HK-2 (cell line): ENCODE measurements around the gene CDT1.
A peak's percentile ranks its signal among the peaks of the same experiment; 100 is the strongest.
"Not testable (repeated sequence)": the region's sequence is repeated elsewhere in the genome, so short reads cannot be mapped to it uniquely, and the experiment has no call there.

Experiments used
- DNase-seq: peaks from one replicate; pipeline ENCODE4 v3.0.0-alpha.2; 2018; ENCODE audit not compliant: unreplicated experiment

Gene CDT1

GRCh38 chr16:88782454-88783390 is 20.9 kb upstream of the CDT1 start:
- peak; percentile 54 for DNase-seq

DNA sequence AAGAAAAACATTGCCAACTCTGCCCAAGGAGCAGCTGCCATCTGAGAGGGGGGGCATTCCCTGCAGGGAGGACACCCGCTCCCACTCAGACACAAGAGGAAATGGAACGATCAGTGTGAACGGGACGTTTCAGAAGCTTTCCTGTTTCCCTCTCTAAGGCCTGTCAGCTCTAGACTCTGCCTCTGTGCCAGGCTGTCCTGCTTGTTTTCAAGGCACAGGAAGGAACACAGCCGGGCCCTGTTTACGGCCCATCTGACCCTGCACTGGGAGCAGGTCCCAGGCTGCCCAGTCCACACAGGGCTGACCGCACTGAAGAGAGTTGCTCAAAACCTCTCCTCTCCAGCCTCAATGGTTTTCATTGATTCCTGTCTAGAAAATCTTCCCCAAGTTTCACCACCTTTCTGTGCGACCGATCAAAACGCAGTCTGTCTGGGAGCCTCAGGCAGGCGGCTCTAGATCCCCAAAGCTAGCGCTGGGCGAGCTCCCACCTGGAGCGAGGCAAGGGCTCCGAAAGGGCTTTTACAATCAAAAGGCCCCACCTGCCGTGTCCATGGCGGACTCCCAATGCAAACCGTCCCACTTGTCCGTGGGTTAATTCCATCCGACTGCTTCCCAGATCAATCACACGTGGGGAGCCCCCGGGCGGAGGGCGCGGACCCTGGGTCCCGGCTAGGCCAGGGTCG is 20.1 kb upstream of the CDT1 start:
- no peak for DNase-seq

- peak; percentile 71 for DNase-seq
Observed at GRCh38 chr16:88784074-88784855, 19.3 kb upstream of the CDT1 start.

DNA sequence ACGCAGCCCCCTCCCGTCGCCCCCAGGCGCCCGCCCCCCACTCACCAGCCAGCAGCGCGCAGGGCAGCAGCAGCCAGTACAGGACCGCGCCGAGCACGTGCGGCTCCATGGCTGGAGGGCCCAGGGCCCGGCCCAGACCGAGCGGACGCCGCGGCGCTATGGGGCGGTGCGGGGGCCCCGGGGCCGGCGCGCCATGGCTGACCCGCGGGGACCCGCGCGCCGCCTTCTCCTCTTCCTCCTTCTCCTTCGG is 18.8 kb upstream of the CDT1 start:
- no peak for DNase-seq

GRCh38 chr16:88785106-88785924 is 18.3 kb upstream of the CDT1 start, which contains the start of gene PIEZO1:
Gene PIEZO1 (minus strand): TSS chr16:88785220. CDS start chr16:88784964, 256 bp downstream.
- DNase-seq: peak; percentile 71

GRCh38 chr16:88787579-88788314 is 15.8 kb upstream of the CDT1 start:
- no peak for DNase-seq

GRCh38 chr16:88788749-88789148 is 14.8 kb upstream of the CDT1 start:
- DNase-seq: not testable (repeated sequence)

GRCh38 chr16:88789594-88789993 is 14.0 kb upstream of the CDT1 start:
- no peak for DNase-seq

DNA sequence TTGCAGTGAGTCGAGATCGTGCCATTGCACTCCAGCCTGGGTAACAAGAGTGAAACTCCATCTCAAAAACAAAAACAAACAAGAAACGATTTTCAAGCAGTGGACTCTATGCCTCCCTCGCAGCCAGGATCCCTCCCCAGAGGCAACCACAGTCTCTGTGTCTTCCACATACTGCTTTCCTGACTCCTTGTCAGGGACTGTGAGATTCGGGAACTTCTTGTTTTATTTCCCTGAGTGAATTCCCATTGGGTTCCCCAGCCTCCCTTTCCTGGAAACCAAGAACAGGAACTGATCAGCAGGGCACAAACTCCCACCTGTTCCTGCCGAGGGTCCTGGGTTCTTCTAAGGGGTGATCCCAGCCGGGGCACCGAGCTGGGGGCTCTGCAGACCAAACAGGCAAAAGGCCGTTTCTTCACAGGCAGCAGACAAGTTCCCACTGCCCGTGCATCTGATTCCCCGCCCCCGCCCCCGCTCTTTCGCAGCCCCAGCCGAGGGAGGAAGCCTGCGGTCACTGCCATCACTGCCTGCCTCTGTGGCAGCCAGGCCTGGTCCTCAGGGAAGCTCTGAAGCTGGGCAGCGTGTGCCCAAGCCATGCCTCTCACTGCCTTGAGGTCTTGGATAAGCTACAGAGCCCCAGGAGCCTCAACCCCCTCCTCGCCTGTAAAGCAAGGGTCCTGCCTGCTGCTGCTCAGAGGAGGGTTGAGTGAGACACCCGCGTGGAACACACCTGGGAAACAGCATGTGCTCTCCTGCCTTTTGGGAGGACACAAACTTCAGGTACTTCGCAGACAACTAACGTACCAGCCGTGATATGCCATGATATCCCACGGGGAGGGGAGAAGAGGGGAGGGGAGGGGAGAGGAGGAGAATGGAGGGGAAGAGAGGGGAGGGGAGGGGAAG is 13.0 kb upstream of the CDT1 start:
- DNase-seq: no peak

DNA sequence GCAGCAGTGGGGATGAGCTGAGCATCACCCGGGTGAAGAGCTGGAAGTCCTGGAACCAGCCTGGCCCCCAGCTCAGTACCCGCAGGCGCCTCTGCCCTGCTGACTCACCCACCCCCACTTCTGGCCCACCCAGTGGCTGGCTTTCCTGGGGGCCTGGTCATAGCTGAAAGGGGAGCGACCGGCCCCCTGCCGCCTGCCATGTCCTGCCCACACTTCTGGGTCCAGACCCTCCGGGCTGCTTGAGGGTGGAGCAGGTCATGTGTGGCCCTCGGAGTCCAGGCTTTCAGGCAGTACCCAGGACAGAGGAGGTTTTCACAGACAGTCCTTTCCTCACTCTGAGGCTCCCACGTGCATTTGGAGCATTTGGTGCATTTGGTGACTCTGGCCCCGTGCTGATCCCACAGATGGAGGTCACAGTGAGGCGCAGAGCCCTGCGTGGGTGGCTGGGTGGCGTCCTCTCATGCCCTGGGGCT is 11.5 kb upstream of the CDT1 start:
- no peak for DNase-seq

GRCh38 chr16:88792668-88793250 is 10.8 kb upstream of the CDT1 start:
- no peak for DNase-seq

DNA sequence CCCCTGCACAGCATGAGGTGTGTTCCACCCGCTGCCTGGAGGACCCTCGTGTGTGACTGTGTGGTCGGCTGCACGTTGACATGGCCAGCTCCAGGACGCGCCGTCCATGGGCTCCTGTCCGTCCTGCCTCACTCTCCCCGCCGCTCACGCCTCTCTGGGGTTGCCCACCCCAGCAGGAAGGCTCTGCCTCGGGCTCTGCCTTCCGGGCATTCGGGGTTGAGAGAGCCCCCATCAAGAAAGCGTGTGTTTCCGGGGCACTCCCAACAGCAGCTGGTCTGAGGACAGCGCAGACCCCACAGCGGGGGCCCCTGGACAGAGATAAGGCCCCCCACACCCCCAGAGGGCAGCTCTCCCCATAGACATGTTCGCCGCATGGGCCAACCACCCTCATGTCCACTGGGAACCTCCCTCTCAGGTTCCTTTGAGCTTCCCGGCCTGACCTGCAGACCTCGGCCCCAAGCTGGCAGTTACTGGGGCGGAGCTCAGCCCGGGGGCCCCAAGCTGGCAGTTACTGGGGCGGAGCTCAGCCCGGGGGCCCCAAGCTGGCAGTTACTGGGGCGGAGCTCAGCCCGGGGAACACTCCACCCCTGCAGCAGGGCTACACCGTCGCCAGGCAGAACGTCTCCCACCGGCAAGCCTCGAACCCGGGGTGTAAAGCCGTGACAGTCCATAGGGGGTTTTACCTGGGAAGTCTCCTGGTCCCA is 10.2 kb upstream of the CDT1 start:
- DNase-seq: no peak

GRCh38 chr16:88796278-88796677 is 7.3 kb upstream of the CDT1 start:
- no peak for DNase-seq

DNA sequence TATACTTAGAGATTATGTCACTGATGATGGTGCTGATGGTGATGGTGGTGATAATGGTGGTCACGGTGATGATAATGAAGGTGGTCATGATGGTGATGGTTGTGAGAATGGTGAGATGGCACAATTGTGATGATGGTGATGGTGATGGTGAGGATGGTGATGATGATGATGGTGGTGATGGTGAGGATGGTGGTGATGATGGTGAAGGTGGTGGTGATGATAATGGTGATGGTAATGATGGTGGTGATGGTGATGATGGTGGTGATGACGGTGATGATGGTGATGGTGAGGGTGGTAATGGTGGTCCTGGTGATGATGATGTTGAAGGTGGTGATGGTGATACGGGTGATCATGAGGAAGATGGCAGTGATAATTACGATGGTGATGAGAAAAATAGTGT is 5.5 kb upstream of the CDT1 start:
- DNase-seq: no peak

DNA sequence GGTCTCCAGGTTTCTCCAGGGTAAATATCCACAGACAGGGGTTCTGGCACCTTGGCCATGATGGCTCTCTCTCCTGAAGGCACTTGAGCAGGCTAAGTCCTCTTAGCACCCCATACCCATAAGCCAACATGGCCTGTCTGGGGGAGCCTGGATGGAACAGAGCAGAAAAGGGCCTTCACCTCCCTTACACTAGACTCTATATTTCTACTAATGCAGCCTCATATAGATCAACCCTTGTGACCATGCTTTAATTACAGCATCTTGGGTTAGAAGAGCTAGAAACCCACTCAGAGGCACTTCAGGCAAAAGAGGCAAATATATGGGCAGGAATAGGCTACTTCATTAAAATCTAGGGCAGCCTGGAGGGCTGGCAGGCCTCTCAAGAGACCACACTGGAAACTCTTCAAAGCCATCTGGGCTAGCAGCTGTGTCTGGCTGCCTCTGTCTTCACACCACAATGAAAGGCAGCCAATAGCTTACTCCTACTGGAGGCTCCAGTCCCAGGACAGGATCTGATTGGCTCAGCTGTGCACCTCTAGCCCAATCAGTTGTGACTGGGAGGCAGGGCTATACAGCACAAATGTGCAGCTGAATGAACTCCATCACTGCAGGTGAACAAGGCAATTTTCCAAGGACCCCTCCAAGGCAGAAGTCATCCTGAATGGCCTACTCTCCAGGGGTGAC is 4.7 kb upstream of the CDT1 start:
- no peak for DNase-seq

- no peak for DNase-seq
Observed at GRCh38 chr16:88799569-88800276, 3.9 kb upstream of the CDT1 start.

DNA sequence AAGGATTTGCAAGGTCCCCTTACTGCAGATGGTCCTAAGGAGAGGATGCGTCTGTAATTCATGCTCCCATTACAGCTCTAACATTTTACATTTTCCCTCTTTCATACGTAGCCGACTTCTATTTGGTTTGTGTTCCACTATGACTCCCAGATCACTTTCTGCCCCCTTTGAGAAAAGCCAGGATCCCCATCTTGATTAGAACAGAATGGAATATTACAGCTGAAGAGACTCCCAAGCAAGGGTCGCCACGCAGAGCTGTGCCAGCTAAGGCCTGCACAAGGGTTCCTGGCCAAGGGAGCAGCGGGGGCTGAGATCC is 3.4 kb upstream of the CDT1 start:
- DNase-seq: no peak

GRCh38 chr16:88804173-88804551 is 573 bp downstream of the CDT1 start:
- no peak for DNase-seq
